GM10266 (cell line): ENCODE data around the gene SMIM44.
"Not testable (repeated sequence)": the region's sequence is repeated elsewhere in the genome, so short reads cannot be mapped to it uniquely, and the experiment has no call there.

Experiments
- DNase-seq: peaks from one replicate; pipeline ENCODE4 v3.0.0; 2012; ENCODE audit errors: extremely low spot score
- CTCF ChIP-seq: IDR thresholded peaks from 2 replicates; pipeline ENCODE4 v1.5.1; 2012; ENCODE audit warnings: mild to moderate bottlenecking, low read depth; ENCODE audit not compliant: control insufficient read depth, insufficient read depth; ENCODE audit errors: missing control alignments

The SMIM44 gene

GRCh38 chr19:3448616-3449334 is 34.5 kb downstream of the SMIM44 start:
- no peak for DNase-seq
- TF ChIP-seq CTCF, result no peak

GRCh38 chr19:3446657-3447056 is 36.6 kb downstream of the SMIM44 start:
- not testable (repeated sequence) for DNase-seq

- TF ChIP-seq CTCF, result no peak
- no peak for DNase-seq
Observed at GRCh38 chr19:3444695-3445234, 38.5 kb downstream of the SMIM44 start.

- no peak for DNase-seq
- no peak for TF ChIP-seq CTCF
Observed at GRCh38 chr19:3443840-3444694, 39.2 kb downstream of the SMIM44 start.

GRCh38 chr19:3442487-3443071 is 40.7 kb downstream of the SMIM44 start:
- no peak for DNase-seq
- TF ChIP-seq CTCF, result no peak

GRCh38 chr19:3441986-3442329 is 41.3 kb downstream of the SMIM44 start:
- no peak for DNase-seq
- no peak for TF ChIP-seq CTCF

GRCh38 chr19:3441089-3441985 is 41.9 kb downstream of the SMIM44 start:
- no peak for DNase-seq
- TF ChIP-seq CTCF, result no peak
